GM21825 (cell line): ENCODE data around the gene MROH8.
"Not testable (repeated sequence)": the region's sequence is repeated elsewhere in the genome, so short reads cannot be mapped to it uniquely, and the experiment has no call there.

Experiments
- ATAC-seq: cut with Tn5 transposase; IDR thresholded peaks from one replicate; pipeline ENCODE4 v1.9.1; 2021; ENCODE audit warnings: mild to moderate bottlenecking, moderate library complexity; ENCODE audit not compliant: unreplicated experiment

Gene MROH8

DNA sequence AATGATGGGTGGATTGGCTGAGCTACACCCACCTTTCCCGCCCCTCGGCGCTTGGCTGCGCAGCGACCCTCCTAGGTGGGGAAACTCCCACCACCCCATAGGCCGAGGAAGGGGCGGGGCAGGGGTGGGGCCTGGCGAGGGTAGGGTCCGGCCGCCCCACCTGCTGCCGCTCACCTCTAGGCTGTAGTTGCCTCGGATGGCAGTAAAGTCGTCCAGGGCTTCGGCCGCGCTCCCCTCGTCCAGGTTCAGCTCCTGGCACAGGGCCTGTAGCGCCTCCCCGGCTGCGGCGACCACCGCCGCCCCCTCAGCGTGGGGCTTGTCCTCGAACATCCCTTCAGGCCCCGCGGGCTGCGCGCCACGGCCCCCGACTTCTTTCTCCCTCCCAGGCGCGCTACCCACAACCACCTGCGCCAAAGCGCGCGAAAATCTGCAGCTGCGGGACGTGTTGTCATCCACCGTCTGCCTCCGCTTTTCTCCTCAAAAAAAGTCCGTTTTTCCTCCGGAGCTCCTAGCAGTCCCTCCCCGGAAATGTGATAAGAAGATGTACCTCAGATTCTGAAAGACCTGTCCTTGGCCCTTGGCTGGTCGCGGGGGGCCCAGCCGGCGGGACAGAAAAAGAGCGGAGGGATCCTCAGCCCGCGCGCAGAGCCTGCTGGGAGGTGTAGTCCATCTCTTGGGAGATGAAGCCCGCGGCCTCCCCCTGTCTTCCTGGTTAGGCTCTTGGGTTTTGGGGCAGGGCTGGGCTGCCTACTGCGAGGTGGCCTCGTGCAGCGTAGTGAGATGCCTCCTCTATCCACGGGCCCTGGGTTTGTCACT, 83.5 kb downstream of the MROH8 start, which contains the start of gene RBL1:
TSS of gene RBL1 (minus strand) at position 399 of the 816 bp plus-strand sequence. CDS start at position 330, 69 bp downstream.
- ATAC-seq: peak; percentile 68

DNA sequence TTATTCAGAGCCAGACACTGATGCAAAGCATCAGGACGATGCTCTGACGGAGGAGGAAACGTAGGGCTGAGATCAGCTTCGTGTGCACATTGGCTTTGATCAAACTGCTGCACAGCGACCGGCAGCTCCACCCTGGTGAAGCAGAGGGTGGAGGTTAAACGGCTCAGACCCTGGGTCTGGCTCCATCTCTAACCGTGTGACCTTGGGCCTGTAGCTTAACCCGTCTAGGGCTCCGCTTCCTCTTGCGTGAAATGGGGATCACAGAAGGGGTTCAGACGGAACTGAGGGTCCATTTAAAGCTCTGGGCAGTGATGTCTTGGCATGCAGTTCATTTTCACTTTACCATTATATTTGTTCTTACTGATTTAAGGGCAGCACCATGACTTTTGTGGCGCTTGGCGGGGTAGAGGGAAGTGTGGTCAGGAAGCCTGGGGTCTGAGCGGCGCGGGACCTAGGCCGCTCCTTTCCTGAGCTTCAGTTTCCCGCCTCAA, 84.2 kb downstream of the MROH8 start:
- ATAC-seq: peak; percentile 21

DNA sequence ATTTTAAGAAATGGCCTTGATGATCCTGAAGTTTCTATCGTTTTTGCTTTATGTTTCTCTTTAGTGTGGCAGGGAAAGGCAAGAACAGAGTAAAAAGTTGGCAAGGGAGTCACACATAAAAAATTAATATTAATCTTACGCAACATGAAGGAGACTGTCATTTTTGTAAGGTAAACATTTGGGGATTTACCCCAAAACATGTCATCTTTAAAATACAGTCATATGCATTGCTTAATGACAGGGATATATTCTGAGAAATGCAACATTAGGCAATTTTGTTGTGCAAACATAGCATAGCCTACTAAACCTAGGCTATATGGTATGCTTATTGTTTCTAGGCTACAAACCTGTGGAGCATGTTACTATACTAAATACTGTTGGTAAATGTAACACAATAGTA, 88.9 kb downstream of the MROH8 start:
- no peak for ATAC-seq

DNA sequence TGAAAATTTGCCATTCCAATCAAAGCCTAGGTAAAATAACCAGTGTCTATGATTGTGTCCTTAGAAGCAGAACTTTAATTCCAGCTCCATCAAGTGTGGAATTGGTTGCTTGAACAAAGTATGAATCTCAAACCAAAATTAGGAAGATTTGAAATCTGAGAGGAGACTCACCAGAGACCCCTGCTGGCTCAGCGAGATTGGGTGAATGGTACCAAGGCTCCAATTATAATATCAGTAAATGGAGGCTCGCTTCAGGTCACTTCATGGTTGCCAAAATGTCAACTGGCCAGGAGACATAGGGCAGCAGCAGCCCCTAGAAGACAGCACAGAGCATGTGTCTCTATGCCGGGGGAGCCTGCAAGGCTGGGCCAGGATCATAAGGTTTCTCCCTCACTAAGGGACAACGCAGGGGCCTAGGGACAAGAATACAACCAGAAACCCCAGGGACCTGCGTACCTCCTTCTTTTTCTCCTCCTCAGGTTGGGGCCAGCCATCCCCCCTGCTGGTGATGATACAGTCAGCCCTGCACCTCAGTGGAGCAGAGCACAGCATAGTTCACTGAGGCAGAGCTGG, 97.5 kb downstream of the MROH8 start:
- no peak for ATAC-seq

DNA sequence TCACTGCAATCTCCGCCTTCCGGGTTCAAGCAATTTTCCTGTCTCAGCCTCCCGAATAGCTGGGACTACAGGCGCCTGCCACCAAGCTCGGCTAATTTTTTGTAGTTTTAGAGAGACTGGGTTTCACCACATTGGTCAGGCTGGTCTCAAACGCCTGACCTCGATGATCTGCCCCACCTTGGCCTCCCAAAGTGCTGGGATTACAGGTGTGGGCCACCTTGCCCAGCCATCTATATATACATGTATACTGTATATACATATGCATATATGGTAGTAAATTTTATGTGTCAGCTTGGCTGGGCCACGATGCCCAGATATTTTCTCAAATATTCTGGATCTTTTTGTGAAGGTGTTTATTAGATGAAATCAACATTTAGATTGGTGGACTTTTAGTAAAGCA, 102.3 kb downstream of the MROH8 start:
- no peak for ATAC-seq

DNA sequence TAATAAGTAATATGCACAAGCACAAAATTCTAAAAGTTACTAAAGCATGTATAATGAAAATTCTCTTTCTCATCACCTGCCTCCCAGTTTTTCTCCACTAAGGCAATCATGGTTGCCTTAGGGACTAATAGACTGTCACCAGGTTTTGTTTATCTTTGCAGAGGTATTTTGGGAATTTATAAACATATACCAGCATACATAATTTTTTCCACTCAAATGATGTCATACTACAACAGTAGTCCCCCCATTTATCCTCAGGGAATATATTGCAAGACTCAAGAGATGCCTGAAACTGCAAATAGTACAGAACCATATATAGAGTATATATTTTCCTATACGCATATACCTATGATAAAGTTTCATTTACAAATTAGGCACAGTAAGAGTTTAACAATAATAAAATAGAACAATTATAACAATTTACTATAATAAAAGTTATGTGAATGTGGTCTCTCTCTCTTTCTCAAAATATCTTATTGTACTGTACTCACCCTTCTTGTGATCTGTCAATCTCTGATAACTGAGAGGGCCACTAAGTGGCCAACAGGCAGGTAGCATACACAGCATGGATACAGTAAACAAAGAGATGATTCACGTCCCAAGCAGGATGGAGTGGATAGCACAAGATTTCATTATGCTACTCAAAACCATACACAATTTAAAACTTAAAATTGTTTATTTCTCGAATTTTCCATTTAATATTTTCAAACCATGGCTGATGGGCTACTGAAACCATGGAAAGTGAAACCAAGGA, 103.2 kb downstream of the MROH8 start:
- ATAC-seq: no peak

DNA sequence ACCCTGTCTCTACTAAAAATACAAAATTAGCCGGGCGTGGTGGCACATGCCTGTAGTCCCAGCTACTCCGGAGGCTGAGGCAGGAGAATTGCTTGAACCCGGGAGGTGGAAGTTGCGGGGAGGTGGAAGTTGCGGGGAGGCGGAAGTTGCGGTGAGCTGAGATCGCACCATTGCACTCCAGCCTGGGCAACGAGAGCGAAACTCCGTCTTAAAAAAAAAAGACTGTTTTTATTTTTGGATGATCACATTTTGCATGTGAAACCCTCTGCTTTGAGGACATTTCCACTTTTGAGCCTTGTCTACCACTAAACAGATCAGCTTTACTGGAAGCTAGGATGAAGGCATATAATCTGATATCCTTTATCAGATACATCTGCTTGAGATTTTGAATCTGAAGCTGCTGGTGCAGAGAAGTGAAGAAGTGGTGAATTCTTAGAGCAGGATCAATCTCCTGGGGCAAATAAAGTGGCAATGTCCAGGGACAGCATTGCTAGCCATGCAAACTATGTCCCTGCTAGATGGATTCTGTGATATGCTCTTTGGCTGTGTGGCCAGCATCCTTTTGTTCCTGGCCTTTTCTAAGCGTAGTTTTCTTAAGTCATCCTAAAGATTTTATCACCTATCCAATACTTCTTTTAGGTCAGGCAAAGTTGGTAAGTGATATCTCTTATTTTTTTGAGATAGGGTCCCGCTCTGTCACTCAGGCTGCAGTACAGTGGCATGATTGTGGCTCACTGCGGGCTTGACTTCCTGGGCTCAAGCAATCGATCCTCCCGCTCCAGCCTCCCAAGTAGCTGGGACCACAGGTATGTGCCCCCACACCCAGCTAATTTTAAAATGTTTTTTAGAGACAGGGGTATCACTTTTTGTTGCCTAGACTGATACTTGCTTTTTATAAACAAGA, 106.8 kb downstream of the MROH8 start:
- no peak for ATAC-seq

DNA sequence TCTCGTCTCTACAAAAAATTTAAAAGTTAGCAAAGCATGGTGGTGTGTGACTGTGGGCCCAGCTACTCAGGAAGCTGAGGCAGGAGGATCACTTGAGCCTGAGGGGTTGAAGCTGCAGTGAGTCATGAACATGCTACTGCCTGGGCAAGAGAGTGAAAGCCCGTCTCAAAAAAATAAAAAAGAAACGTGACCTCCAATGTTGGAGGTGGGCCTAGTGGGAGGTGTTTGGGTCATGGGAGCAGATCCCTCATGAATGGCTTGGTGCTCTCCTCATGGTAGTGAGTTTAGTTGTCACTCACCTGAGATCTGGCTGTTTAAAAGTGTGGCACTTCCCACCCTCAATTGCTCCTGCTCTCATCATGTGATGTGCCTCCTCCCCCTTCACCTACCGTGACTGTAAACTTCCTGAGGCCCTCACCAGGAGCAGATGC, 107.9 kb downstream of the MROH8 start:
- no peak for ATAC-seq

DNA sequence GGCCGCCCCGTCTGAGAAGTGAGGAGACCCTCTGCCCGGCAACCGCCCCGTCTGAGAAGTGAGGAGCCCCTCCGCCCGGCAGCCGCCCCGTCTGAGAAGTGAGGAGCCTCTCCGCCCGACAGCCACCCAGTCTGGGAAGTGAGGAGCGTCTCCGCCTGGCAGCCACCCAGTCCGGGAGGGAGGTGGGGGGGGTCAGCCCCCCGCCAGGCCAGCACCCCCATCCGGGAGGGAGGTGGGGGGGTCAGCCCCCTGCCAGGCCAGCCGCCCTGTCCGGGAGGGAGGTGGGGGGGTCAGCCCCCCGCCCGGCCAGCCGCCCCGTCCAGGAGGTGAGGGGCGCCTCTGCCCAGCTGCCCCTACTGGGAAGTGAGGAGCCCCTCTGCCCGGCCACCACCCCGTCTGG, 109.8 kb downstream of the MROH8 start:
- ATAC-seq: not testable (repeated sequence)

DNA sequence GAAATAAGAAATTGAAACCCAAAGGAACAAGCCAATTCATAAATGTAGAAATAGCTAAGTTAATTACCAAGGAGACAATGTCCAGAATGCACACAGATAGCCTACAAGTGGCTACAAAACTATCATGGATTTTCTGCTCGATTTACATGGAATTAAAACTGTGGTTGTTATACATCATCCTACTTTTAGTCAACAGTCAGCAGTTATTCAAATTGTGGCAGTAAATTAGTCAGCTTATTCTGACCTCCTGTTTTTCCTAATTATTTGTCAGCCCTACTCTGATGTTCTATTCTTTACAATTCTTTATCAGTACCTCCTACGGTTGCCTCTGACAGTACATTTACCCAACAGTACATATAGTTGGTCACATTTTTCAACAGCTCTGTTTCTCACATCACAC, 113.2 kb downstream of the MROH8 start:
- no peak for ATAC-seq

DNA sequence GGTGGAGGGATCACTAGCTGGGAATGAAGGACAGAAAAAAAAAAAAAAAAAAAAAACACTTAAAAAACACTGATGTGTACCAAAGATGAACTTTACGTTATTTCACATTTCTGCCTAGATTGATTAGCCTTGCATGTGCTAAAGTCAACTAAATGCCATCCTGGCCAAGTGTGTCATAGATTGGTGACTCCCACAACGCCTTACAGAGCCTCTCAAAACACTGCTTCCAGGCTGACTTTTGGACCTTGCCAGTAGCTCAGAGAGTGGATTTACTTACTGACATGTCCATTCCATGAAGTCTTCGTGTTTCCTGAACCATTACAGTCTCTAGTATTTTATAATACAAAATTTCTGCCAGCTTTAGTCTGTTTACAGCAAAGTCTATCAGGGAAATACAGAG, 124.1 kb downstream of the MROH8 start:
- ATAC-seq: no peak

DNA sequence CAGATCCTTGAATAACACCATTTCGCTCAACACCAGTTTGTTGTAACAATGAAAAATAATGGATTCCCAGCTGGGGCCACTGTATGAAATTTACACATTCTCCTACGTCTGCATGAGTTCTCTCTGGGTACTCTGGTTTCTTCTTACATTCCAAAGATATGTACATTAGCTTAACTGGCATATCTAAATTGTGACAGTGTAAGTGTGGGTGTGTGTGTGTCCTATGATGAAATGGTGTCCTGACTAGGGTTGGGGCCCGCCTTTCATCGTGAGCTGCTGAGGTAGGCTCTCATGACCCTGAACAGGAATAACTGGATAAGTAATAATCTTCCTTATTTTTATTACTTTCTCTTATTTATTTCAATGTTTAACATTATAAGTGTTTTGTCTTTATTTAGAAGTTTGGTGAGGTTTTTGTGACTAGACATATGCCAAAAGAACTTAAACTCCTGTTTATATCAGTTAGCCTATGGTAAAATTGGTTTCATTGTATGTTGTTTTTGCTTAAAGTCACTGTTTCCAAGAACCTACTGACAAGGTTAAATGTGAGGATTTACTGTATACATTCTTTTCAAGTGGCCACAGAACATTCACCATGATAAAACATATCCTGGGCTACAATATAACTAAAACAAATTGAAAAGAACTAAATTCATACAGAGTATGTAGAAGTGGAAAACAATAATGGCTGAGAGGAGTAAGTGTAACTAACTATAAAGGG, 126.0 kb downstream of the MROH8 start:
- ATAC-seq: no peak
